PFSK-1 (cell line): ENCODE data around the gene FBXO45.

Experiments
- FOXP2 ChIP-seq: optimal IDR thresholded peaks from 2 replicates; pipeline ENCODE3; 2011; ENCODE audit warnings: borderline replicate concordance, control low read depth, inconsistent platforms; ENCODE audit not compliant: insufficient read depth; ENCODE audit errors: extremely low read length, extremely low read depth
- POLR2AphosphoS5 ChIP-seq: IDR thresholded peaks from 2 replicates; pipeline ENCODE4 v1.6.1; 2012; ENCODE audit warnings: low read depth, mild to moderate bottlenecking, control low read depth, low read length, moderate library complexity
- SIN3A ChIP-seq: IDR thresholded peaks from 2 replicates; pipeline ENCODE4 v1.6.1; 2012; ENCODE audit warnings: mild to moderate bottlenecking, low read length, moderate library complexity, borderline replicate concordance; ENCODE audit not compliant: insufficient read depth
- TAF1 ChIP-seq: IDR thresholded peaks from 2 replicates; pipeline ENCODE4 v1.6.1; 2012; ENCODE audit warnings: low read length, control low read depth, borderline replicate concordance; ENCODE audit not compliant: insufficient read depth
- TF ChIP-seq, protein P1 (sequence below), 2 experiments: IDR thresholded peaks; 2 replicates each; pipeline versions ENCODE4 v1.6.1 to v1.8.0; 2011 to 2012; ENCODE audit warnings: low read depth in 2 of 2, low read length in 2 of 2, control low read depth in 1 of 2, inconsistent platforms in 1 of 2, mild to moderate bottlenecking in 1 of 2, moderate library complexity in 1 of 2; ENCODE audit not compliant: insufficient read depth in 1 of 2

The FBXO45 gene

DNA sequence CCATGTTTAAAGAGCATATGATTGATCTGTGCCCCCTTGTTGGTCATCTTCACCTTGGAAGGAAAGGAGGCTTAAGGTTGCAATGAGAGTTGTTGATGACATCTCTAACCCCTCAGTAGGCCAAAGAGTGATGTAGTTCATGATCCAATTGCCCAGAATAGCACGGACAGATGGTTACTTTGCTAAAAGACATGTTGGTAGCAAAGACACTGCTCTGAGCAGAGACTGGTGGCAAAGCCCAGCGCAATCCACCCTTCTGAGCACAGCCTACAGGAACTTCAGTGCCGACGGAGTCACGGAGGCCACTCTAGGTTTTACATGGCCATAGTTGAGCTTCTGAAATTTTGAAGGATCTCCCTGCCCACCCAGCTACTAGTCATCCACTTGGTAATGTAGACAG lies 21.8 kb downstream of the FBXO45 start:
- TF ChIP-seq, protein P1, sequence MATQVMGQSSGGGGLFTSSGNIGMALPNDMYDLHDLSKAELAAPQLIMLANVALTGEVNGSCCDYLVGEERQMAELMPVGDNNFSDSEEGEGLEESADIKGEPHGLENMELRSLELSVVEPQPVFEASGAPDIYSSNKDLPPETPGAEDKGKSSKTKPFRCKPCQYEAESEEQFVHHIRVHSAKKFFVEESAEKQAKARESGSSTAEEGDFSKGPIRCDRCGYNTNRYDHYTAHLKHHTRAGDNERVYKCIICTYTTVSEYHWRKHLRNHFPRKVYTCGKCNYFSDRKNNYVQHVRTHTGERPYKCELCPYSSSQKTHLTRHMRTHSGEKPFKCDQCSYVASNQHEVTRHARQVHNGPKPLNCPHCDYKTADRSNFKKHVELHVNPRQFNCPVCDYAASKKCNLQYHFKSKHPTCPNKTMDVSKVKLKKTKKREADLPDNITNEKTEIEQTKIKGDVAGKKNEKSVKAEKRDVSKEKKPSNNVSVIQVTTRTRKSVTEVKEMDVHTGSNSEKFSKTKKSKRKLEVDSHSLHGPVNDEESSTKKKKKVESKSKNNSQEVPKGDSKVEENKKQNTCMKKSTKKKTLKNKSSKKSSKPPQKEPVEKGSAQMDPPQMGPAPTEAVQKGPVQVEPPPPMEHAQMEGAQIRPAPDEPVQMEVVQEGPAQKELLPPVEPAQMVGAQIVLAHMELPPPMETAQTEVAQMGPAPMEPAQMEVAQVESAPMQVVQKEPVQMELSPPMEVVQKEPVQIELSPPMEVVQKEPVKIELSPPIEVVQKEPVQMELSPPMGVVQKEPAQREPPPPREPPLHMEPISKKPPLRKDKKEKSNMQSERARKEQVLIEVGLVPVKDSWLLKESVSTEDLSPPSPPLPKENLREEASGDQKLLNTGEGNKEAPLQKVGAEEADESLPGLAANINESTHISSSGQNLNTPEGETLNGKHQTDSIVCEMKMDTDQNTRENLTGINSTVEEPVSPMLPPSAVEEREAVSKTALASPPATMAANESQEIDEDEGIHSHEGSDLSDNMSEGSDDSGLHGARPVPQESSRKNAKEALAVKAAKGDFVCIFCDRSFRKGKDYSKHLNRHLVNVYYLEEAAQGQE (IDR thresholded peaks at IDR 0.05; ENCODE audit: insufficient read depth in 1 of 2, low read depth in 2 of 2, low read length in 2 of 2), result no peak
- no peak for TF ChIP-seq SIN3A
- no peak for TF ChIP-seq FOXP2
- no peak for TF ChIP-seq TAF1
- TF ChIP-seq POLR2AphosphoS5, result no peak

DNA sequence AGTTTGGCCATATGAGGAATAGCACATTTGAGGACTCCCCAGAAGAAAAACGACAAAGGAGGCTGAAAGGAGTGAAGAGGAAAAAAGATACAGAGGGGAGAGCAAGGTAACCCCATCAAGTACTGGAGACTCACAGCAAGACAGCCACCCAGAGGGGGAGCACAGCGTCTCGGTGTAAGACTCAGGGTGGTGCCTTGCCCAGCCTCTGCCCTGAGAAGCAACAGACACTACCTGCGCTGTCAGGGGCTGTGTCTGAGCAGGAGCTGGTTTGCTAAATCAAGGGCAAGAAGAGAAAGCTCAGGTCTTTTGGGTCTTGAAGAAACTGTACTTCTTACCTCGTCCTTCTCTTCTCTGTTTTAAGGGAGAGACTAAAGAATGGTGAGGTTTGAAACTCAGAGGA lies 27.9 kb downstream of the FBXO45 start:
- TF ChIP-seq FOXP2 (no peak), TAF1 (no peak), SIN3A (no peak), POLR2AphosphoS5 (no peak)
- TF ChIP-seq, protein P1 (IDR thresholded peaks at IDR 0.05; ENCODE audit: insufficient read depth in 1 of 2, low read depth in 2 of 2, low read length in 2 of 2), result no peak

DNA sequence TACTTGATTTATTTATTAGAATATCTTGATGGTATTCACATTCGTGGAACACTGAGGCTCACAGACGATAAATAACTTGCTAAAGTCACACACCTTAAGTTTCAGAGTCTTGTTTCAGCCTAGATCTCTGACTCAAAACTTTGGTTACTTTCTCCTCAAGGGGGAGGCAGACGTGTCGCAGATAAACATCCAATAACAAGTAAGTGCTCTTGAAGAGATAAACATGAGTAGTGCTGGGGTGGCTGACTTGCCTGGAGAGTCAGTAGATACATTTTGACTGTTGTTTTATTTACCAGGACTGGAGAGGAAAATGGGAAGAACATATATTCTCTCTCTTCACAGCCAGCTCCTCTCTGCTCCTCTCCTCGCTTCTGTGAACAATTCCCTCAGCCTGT lies 31.3 kb downstream of the FBXO45 start:
- TF ChIP-seq, protein P1 (IDR thresholded peaks at IDR 0.05; ENCODE audit: insufficient read depth in 1 of 2, low read depth in 2 of 2, low read length in 2 of 2), result no peak
- no peak for TF ChIP-seq FOXP2

DNA sequence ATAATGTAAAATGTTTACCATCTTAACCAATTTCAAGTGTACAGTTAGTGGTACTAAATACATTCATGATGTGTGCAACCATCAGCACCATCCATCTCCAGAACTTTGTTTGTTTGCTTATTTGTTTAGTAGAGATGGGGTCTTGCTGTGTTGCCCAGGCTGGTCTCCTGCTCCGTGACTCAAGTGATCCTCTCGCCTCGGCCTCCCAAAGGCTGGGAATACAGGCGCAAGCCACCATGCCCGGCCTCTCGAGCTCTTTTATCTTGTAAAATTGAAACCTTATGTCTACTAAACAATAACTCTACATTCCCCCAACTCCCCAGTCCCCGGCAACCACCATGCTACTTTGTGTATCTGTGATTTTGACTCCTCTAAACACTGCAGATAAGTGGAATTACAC lies 31.9 kb downstream of the FBXO45 start:
- no peak for TF ChIP-seq POLR2AphosphoS5
- TF ChIP-seq SIN3A, result no peak
- TF ChIP-seq, protein P1 (IDR thresholded peaks at IDR 0.05; ENCODE audit: insufficient read depth in 1 of 2, low read depth in 2 of 2, low read length in 2 of 2), result no peak
- no peak for TF ChIP-seq TAF1
- no peak for TF ChIP-seq FOXP2

DNA sequence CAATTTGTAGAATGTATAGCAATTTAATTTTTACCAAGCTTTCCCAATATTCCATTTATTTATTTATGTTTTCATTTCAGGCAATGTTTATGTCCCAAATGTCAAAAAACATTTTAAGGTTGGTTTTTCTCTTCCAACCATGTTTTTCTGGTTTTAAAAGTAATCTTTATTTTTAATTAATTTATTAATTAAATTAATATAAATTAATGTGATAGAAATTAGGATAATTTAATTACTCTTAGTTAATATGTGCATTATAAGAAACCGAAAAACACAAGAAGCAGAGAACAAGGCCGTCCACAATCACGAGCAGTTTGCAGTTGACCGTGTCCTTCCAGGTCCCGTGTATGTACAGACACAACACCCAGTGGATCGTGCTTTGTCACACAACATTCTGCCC lies 34.2 kb downstream of the FBXO45 start:
- TF ChIP-seq POLR2AphosphoS5 (no peak), TAF1 (no peak), SIN3A (no peak), FOXP2 (no peak)
- TF ChIP-seq, protein P1 (IDR thresholded peaks at IDR 0.05; ENCODE audit: insufficient read depth in 1 of 2, low read depth in 2 of 2, low read length in 2 of 2), result no peak
